ENCODE data around the gene TSGA10IP.

The TSGA10IP gene

DNA sequence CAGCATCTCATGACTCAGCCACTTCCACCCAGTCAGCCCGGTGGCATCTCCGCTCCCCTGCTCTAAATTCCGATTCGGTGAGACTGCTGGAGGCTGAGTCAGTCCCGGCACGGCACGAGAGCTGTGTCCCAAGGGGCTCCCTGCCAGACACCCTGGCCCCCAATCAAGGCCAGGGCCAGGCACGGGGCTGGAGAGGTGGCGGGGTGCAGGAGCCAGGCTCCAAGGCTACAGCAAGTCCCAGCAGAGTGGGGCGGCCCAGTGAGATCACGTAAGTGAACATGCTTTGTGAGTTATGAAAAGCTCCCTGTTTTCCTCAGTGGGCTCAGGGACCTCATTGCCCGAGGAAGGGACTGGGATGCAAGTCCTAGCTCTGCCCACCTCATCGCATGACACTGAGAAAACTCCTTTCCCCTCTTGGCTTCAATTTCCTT is 29.4 kb upstream of the TSGA10IP start:
- Histone ChIP-seq H3K27me3 (no peaks in the 10 kb centered on the region), H3K9ac (peak overlapping the region; percentile 38 to 99 (median 94); a peak in 20 of 22 replicates), H3K4me2 (peak overlapping the region; percentile 84 to 100 (median 95)), H3K4me3 (peak overlapping the region in 4 of 10 experiments; percentile 31 to 89 (median 40); a peak in 8 of 20 replicates), H3K9me3 (replicated peaks in 1 of 11) (no peaks in the 10 kb centered on the region), H3K4me1 (peaks cover 60 to 77% (median 70%) of the 10 kb centered on the region in 10 experiments), H4K20me1 (peaks cover 5 to 35% (median 23%) of the 10 kb centered on the region in 11 experiments; a peak in 14 of 22 replicates), H3K36me3 (peaks cover 0 to 10% (median 0%) of the 10 kb centered on the region in 11 experiments; a peak in 3 of 22 replicates), H3K27ac (peak overlapping the region; percentile 10 to 78 (median 67); a peak in 19 of 22 replicates)
- TF ChIP-seq Cebpa-rat (IDR thresholded peaks at IDR 0.05), result no peak

DNA sequence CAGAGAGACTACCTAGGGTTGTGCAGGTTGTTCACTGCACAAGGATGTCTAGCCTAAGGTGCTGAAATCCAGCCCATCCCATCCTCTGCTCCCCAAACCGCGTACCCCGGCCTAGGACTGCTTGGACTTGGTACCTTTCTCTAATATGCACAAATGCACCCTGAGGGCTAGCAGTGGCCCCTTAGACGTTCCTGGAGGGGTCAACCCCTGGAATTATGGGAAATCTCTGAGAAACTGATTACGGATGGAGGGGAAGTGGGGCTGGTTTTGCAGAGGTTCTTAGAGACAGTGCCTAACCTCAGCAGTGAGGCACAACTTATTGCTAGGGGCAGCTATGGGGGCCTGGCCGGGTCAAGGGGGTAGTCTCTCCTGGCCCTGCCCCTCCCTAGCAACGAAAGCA is 28.9 kb upstream of the TSGA10IP start:
- H3K27me3 ChIP-seq, result no peaks in the 10 kb centered on the region
- peak overlapping the region; percentile 38 to 99 (median 95); a peak in 19 of 22 replicates for H3K9ac ChIP-seq
- no peaks in the 10 kb centered on the region for H3K9me3 ChIP-seq (replicated peaks in 1 of 11)
- peak overlapping the region in 8 of 11 experiments; percentile 5 to 78 (median 61); a peak in 12 of 22 replicates for H3K27ac ChIP-seq
- peaks cover 0 to 14% (median 3%) of the 10 kb centered on the region in 11 experiments; a peak in 5 of 22 replicates for H3K36me3 ChIP-seq
- H3K4me1 ChIP-seq, result peaks cover 62 to 76% (median 71%) of the 10 kb centered on the region in 10 experiments
- peak overlapping the region; percentile 84 to 100 (median 95) for H3K4me2 ChIP-seq
- peaks cover 5 to 36% (median 24%) of the 10 kb centered on the region in 11 experiments; a peak in 14 of 22 replicates for H4K20me1 ChIP-seq
- peak overlapping the region in 4 of 10 experiments; percentile 1 to 95 (median 68); a peak in 4 of 20 replicates for H3K4me3 ChIP-seq
- no peak for TF ChIP-seq Cebpa-rat (IDR thresholded peaks at IDR 0.05)

DNA sequence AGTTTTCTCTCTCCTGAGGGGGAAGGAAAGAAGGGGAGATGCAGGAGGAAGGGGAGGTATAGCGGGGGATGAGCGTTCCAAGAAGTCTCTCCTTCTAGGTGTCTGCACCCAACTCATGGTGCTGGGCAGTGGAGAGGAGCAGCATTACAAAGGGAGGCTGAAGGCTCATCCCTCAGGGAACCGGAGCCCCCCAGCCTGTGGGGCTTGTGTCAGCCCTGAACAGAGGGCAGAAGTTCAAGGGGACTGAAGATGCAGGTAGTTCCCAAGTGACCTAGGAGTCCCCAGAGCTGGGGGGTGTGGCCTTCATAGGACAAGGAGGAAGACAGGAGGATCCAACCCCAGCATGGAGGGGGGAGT is 28.2 kb upstream of the TSGA10IP start:
- Histone ChIP-seq H3K9me3 (replicated peaks in 1 of 11) (no peaks in the 10 kb centered on the region), H4K20me1 (peaks cover 5 to 36% (median 24%) of the 10 kb centered on the region in 11 experiments; a peak in 14 of 22 replicates), H3K27me3 (no peaks in the 10 kb centered on the region), H3K4me3 (peak overlapping the region in 9 of 10 experiments; percentile 78 to 99 (median 95); a peak in 10 of 20 replicates), H3K4me2 (peak overlapping the region; percentile 84 to 100 (median 95)), H3K4me1 (peaks cover 59 to 70% (median 64%) of the 10 kb centered on the region in 10 experiments), H3K27ac (peak overlapping the region in 4 of 11 experiments; percentile 5 to 78 (median 61); a peak in 5 of 22 replicates), H3K36me3 (peaks cover 3 to 20% (median 7%) of the 10 kb centered on the region in 11 experiments), H3K9ac (peak overlapping the region in 10 of 11 experiments; percentile 89 to 99 (median 96); a peak in 15 of 22 replicates)
- no peak for TF ChIP-seq Cebpa-rat (IDR thresholded peaks at IDR 0.05)

GRCh38 chr11:65917434-65918210 is 27.7 kb upstream of the TSGA10IP start:
- H4K20me1 ChIP-seq, result peaks cover 5 to 36% (median 24%) of the 10 kb centered on the region in 11 experiments; a peak in 14 of 22 replicates
- H3K27ac ChIP-seq, result peak overlapping the region; percentile 90 to 97 (median 93); a peak in 19 of 22 replicates
- H3K9me3 ChIP-seq (replicated peaks in 1 of 11), result no peaks in the 10 kb centered on the region
- H3K9ac ChIP-seq, result peak overlapping the region; percentile 89 to 99 (median 96); a peak in 21 of 22 replicates
- TF ChIP-seq Cebpa-rat (IDR thresholded peaks at IDR 0.05), result no peak
- peak overlapping the region; percentile 84 to 100 (median 95) for H3K4me2 ChIP-seq
- no peaks in the 10 kb centered on the region for H3K27me3 ChIP-seq
- peak overlapping the region; percentile 78 to 99 (median 92) for H3K4me3 ChIP-seq
- H3K36me3 ChIP-seq, result peaks cover 9 to 26% (median 13%) of the 10 kb centered on the region in 11 experiments
- H3K4me1 ChIP-seq, result peaks cover 53 to 68% (median 59%) of the 10 kb centered on the region in 10 experiments

GRCh38 chr11:65918211-65919140 is 26.8 kb upstream of the TSGA10IP start, which contains the start of gene C11orf68:
TSS of gene C11orf68 (minus strand) at chr11:65919062. CDS start at chr11:65919031, 31 bp downstream.
- Histone ChIP-seq H3K4me3 (peak within 1 kb of the TSS; percentile 78 to 99 (median 92)), H3K4me1 (peaks cover 51 to 61% (median 56%) of the 10 kb centered on the region in 10 experiments), H3K9ac (peak within 1 kb of the TSS; percentile 89 to 99 (median 96)), H3K27ac (peak within 1 kb of the TSS; percentile 90 to 97 (median 93)), H3K4me2 (peak within 1 kb of the TSS; percentile 94 to 100 (median 99)), H3K27me3 (no peaks in the 10 kb centered on the region), H3K36me3 (peaks cover 15 to 34% (median 22%) of the 10 kb centered on the region in 11 experiments), H4K20me1 (peaks cover 5 to 36% (median 24%) of the 10 kb centered on the region in 11 experiments; a peak in 14 of 22 replicates), H3K9me3 (replicated peaks in 1 of 11) (no peaks in the 10 kb centered on the region)
- TF ChIP-seq Cebpa-rat (IDR thresholded peaks at IDR 0.05), result no peak

- peak within 1 kb of the TSS; percentile 90 to 97 (median 93) for H3K27ac ChIP-seq
Observed at GRCh38 chr11:65919141-65919572, 26.1 kb upstream of the TSGA10IP start, which contains the start of gene DRAP1. TSS of gene DRAP1 (plus strand) at chr11:65919426. CDS start at chr11:65919502, 76 bp downstream.

DNA sequence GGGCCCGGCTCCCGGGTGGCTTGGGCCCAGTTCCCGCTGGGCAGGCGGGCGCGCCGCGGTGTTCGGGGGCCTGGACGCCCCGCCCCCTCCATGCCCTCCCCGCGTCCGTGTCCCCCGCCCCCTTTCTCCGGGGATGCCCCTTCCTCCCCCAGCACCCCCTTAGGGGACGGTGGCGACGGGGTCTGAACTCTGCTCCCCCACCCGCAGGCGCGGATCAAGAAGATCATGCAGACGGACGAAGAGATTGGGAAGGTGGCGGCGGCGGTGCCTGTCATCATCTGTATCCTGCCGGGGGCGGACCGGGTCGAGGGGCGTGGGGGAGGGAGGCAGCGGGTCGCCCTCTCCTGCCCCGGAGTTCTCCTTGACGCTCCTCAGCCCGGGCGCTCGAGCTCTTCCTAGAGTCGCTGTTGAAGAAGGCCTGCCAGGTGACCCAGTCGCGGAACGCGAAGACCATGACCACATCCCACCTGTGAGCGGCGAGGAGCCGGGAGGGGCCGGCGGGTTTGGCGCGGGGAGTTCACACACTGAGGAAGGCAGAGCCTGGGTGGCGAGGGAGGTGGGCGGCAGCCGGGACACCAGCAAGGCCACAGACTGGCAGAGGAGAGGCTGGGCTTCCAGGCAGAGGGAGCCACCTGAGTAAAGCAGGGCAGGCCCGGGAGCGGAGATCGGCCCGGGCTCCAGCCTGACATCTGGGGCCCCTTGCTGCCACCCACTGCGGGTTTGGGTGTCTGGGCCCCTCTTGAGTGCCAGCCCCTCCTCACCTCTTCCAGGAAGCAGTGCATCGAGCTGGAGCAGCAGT is 25.5 kb upstream of the TSGA10IP start:
- H3K27me3 ChIP-seq, result no peaks in the 10 kb centered on the region
- peak overlapping the region; percentile 65 to 90 (median 84) for H3K4me3 ChIP-seq
- TF ChIP-seq Cebpa-rat (IDR thresholded peaks at IDR 0.05), result no peak
- H3K9ac ChIP-seq, result peak overlapping the region; percentile 72 to 89 (median 83)
- peak overlapping the region; percentile 91 to 100 (median 99) for H3K4me2 ChIP-seq
- H3K36me3 ChIP-seq, result peaks cover 15 to 37% (median 24%) of the 10 kb centered on the region in 11 experiments
- peaks cover 5 to 36% (median 24%) of the 10 kb centered on the region in 11 experiments; a peak in 14 of 22 replicates for H4K20me1 ChIP-seq
- H3K9me3 ChIP-seq (replicated peaks in 1 of 11), result no peaks in the 10 kb centered on the region
- peaks cover 46 to 58% (median 50%) of the 10 kb centered on the region in 10 experiments for H3K4me1 ChIP-seq
- H3K27ac ChIP-seq, result peak overlapping the region; percentile 8 to 84 (median 78); a peak in 21 of 22 replicates

More at GRCh38 chr11:65919141-65919572, 26.1 kb upstream of the TSGA10IP start, which contains the start of gene DRAP1:
- H3K4me2 ChIP-seq, result peak within 1 kb of the TSS; percentile 94 to 100 (median 99)
- H3K9ac ChIP-seq, result peak within 1 kb of the TSS; percentile 89 to 99 (median 96)
- TF ChIP-seq Cebpa-rat (IDR thresholded peaks at IDR 0.05), result no peak
- H3K27me3 ChIP-seq, result no peaks in the 10 kb centered on the region
- H3K9me3 ChIP-seq (replicated peaks in 1 of 11), result no peaks in the 10 kb centered on the region
- H3K4me3 ChIP-seq, result peak within 1 kb of the TSS; percentile 78 to 99 (median 92)
- H3K36me3 ChIP-seq, result peaks cover 15 to 36% (median 24%) of the 10 kb centered on the region in 11 experiments
- peaks cover 51 to 61% (median 55%) of the 10 kb centered on the region in 10 experiments for H3K4me1 ChIP-seq
- H4K20me1 ChIP-seq, result peaks cover 5 to 36% (median 24%) of the 10 kb centered on the region in 11 experiments; a peak in 14 of 22 replicates
